Heart right ventricle (tissue), 16 donors: ENCODE data around the gene TRIM45. TPM values are rescaled to one million over a fixed set of nuclear protein-coding genes. Genes with fewer than 3 reads are reported as not detected.

ENCODE experiments used
- ATAC-seq, 8 donors: fragments of 200-7000 bp; cut with Tn5 transposase; one replicate each; pipeline ENCODE4 v1.9.1; 2020; ENCODE audit warnings: mild to moderate bottlenecking in 8 of 8, moderate library complexity in 8 of 8, moderate number of reproducible peaks in 1 of 8
- DNase-seq, 2 donors: peaks; one replicate each; pipeline ENCODE4 v3.0.0-alpha.2; 2020
- H3K27ac ChIP-seq, 10 donors: fragments of 200-600 bp; sonication (generic) in 2 of 10; one replicate each; pipeline versions ENCODE4 v1.5.0 to v1.8.0; 2020 to 2022; ENCODE audit warnings: mild to moderate bottlenecking in 3 of 10
- H3K27me3 ChIP-seq, 7 donors: fragments of 200-600 bp; one replicate each; pipeline ENCODE4 v1.8.0; 2021 to 2022; ENCODE audit warnings: mild to moderate bottlenecking in 2 of 7
- H3K36me3 ChIP-seq, 9 donors: fragments of 200-600 bp; sonication (generic) in 1 of 9; one replicate each; pipeline versions ENCODE4 v1.5.0 to v1.8.0; 2020 to 2022; ENCODE audit warnings: mild to moderate bottlenecking in 2 of 9
- H3K4me1 ChIP-seq, 9 donors: fragments of 200-600 bp; sonication (generic) in 1 of 9; one replicate each; pipeline versions ENCODE4 v1.5.0 to v1.8.0; 2020 to 2022; ENCODE audit warnings: mild to moderate bottlenecking in 4 of 9
- H3K4me3 ChIP-seq, 10 donors: fragments of 200-600 bp; sonication (generic) in 2 of 10; one replicate each; pipeline versions ENCODE4 v1.5.0 to v1.8.0; 2020 to 2022; ENCODE audit warnings: mild to moderate bottlenecking in 7 of 10, moderate library complexity in 2 of 10
- H3K9me3 ChIP-seq, 11 donors: fragments of 200-600 bp in 10 of 11; sonication (generic) in 2 of 11; one replicate each; pipeline versions ENCODE4 v1.5.0 to v1.8.0; 2013 to 2022; ENCODE audit warnings: mild to moderate bottlenecking in 2 of 11, control low read depth in 1 of 11, moderate library complexity in 1 of 11
- WGBS, 2 donors: extraction: QIAGEN DNeasy Blood & Tissue Kit; methylation state at CpG; one replicate each; pipeline ENCODE4 v1.1.7; 2013; ENCODE audit warnings: inconsistent platforms in 1 of 2; 5-methylcytosine and 5-hydroxymethylcytosine counted together
- intact Hi-C, 10 donors: fragments of 100-400 bp; cut with DNase I; formaldehyde crosslinking; loops; one replicate each; pipeline versions ENCODE4 v1.11.1 to v1.14.2; 2022
- long read RNA-seq, 3 donors: library from polyadenylated mRNA; unstranded; transcript quantifications; one replicate each; pipeline ENCODE4 v2.0.0, GENCODE V29; 2020 to 2021
- polyA plus RNA-seq, 2 donors: library from polyadenylated mRNA; stranded (reverse); fragments of 200-250 nt; gene quantifications; one replicate each; pipeline ENCODE4 v1.2.3, GENCODE V29; 2013
- total RNA-seq, 10 donors: library from RNA; stranded (reverse); fragmentation: NEBNext Ultra II Directional in 3 of 10; extraction: Animal tissue kit (Norgen Biotek cat#: 25700) in 3 of 10; gene quantifications; one replicate each; pipeline versions ENCODE4 v1.2.1 to v1.2.4, GENCODE V29; 2021 to 2023
- TF ChIP-seq, protein P1 (sequence below), 9 donors: fragments of 200-600 bp; sonication (generic) in 2 of 9; IDR thresholded peaks; one replicate each; pipeline versions ENCODE4 v1.5.0 to v1.8.0; 2021 to 2022; ENCODE audit warnings: antibody characterized with exemption in 9 of 9, mild to moderate bottlenecking in 5 of 9, moderate library complexity in 1 of 9
- donor health status: Arrhythmogenic right ventricular cardiomyopathy.
- donor health status: ischemic (EF 13 %, LVEDD 7.1; RV severe dilation, severe dysfunction).
- donor health status: healthy with polysubstance abuse.
- donor health status: DM: no; HTN: yes; CAD: no.
- donor health status: DM: no; HTN: no; CAD: no.
- donor health status: ischemic (EF 25% LVEDD 6.9; RV normal size, moderate dysfunction).
- donor health status: ischemic (EF 25% LVEDD 5.7; RV mildly dilated, moderate dysfunction).
- donor health status: healthy.
- donor health status: DM: yes; HTN: yes; CAD: no.
- donor health status: Ischemic cardiomyopathy.
- donor health status: ischemic (EF 35%, LVEDD 5.7; RV mildly dilated, moderate dysfunction).
- donor health status: nonischemic (EF 11% LVEDD 7.7; RV severe dilation, severe dysfunction).
- donor health status: DM: yes; HTN: yes; CAD: no.
- donor health status: PGD.
- donor health status: ischemic (EF 29% LVEDD 5.4; RV normal size, mild dysfunction).
- donor health status: nonischemic (EF 23%, LVEDD 6.1; RV moderate dilation, normal function).

The TRIM45 gene, protein sequence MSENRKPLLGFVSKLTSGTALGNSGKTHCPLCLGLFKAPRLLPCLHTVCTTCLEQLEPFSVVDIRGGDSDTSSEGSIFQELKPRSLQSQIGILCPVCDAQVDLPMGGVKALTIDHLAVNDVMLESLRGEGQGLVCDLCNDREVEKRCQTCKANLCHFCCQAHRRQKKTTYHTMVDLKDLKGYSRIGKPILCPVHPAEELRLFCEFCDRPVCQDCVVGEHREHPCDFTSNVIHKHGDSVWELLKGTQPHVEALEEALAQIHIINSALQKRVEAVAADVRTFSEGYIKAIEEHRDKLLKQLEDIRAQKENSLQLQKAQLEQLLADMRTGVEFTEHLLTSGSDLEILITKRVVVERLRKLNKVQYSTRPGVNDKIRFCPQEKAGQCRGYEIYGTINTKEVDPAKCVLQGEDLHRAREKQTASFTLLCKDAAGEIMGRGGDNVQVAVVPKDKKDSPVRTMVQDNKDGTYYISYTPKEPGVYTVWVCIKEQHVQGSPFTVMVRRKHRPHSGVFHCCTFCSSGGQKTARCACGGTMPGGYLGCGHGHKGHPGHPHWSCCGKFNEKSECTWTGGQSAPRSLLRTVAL
- total RNA-seq (10 to 100 TPM in 8 of 10 donors, 1 to 10 TPM in 2; 7.5 to 21.6 (median 14.7) TPM), polyA plus RNA-seq (10 to 100 TPM in 1 of 2 donors, 1 to 10 TPM in 1; 1.3 to 21.1 TPM)
- long read RNA-seq, donor 1, transcript TRIM45-201 (6 exons, 3,515 nt) = major isoform, 10 of 16 reads
- long read RNA-seq, donor 1, partial matches to known transcripts = 6 of 16 reads
- long read RNA-seq, donor 1, other reads (novel, unspliced or antisense) = 0 of 16 reads
- long read RNA-seq, donor 2, transcript TRIM45-201 (6 exons, 3,515 nt) = major isoform, 20 of 31 reads
- long read RNA-seq, donor 2, partial matches to known transcripts = 5 of 31 reads
- long read RNA-seq, donor 2, other reads (novel, unspliced or antisense) = 6 of 31 reads
- long read RNA-seq, donor 3, transcript TRIM45-201 (6 exons, 3,515 nt) = major isoform, 7 of 35 reads
- long read RNA-seq, donor 3, partial matches to known transcripts = 2 of 35 reads
- long read RNA-seq, donor 3, other reads (novel, unspliced or antisense) = 26 of 35 reads

DNA sequence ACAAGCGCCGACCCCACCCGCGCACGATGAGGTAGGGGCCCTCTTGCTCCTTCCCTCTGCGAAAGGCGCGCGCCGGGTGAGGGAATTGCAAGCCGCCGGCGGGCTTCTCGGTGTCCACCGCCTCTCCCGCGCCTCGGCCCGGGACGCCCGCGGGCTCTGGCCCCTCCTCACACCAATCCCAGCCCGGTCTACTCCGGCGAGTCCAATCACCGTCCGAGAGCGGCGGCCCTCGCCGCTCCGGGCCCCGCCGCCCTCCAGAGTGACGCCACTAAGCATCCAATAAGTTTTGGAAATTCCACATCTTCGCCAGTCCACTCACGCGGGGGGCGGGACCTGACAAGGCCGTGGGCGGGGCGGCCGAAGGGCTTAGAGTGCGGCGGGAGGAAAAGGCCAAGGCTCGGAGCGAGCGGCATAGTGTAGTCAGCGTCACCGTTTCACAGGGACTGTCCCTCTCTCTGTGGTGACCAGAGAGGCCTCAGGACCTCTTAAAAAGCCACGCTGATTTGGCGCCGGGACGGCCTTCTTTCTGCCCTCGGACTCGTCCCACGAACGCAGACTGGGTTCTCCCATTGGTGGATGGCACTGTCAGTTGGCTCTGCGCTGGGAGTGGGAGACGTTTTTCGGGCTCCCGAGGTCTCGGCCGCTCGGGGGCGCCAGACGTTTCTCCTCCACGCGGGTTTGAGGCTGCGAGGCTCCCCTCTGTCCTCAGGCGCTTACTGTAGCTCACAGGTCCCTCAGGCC lies at the start of gene TRIM45:
Gene TRIM45 (minus strand): TSS at position 161 of the 741 bp plus-strand sequence. CDS start 548 bp downstream, outside the sequence.
- intact Hi-C loops = loop anchor here in 9 of 10 donors (5.0 to 10.0 kb wide), 9 partner anchors 47 to 549 kb away; partner anchors contain the start of genes MAN1A2 (in 2 of the 9), CD58 (in 1 of the 9) and TTF2 (in 1 of the 9)
- 0 to 1% methylated on average over 66 to 71 of the region's 71 CpGs for WGBS, 2 donors

DNA sequence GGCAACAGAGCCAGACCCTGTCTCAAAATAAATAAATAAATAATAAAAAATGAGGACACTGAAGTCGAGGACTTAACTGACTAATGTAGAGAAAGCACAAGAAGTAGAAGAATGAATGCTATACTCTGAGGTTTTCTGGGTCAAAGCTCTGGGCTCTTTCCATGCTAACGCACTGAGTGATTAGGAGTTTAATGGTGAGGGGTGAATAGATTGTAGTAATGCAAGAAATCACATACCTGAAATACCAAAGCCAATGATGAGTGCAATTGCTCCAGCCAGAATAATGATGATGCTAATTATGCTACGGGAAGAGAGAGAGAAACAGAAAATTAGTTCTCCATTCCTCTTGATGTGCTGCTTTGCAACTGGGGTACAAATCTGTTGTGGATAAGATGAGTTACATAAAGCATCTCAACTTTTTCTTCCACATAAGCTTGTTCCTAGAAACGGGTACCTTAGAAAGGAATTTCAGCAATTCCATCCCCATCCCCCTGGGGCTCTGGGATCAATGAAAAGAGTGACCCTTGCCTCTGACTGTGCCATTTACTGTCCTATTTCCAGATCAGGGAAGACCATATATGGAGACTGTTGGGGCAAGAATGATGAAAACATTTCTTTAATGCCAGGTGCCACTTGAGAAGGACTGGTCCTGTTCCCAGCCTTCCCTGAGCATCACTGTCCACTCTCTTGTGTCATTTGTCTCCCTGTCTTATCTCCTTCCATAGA lies 48.5 kb upstream of the TRIM45 start:
- intact Hi-C loops = no loop called here
- Histone ChIP-seq H3K27ac (no peak overlapping the region), H3K9me3 (no peaks in the 10 kb centered on the region), H3K27me3 (no peaks in the 10 kb centered on the region), H3K4me1 (peaks cover 0 to 17% (median 0%) of the 10 kb centered on the region in 9 donors), H3K36me3 (no peaks in the 10 kb centered on the region), H3K4me3 (no peak overlapping the region)
- no peak for DNase-seq
- ATAC-seq = no peak
- TF ChIP-seq, protein P1, sequence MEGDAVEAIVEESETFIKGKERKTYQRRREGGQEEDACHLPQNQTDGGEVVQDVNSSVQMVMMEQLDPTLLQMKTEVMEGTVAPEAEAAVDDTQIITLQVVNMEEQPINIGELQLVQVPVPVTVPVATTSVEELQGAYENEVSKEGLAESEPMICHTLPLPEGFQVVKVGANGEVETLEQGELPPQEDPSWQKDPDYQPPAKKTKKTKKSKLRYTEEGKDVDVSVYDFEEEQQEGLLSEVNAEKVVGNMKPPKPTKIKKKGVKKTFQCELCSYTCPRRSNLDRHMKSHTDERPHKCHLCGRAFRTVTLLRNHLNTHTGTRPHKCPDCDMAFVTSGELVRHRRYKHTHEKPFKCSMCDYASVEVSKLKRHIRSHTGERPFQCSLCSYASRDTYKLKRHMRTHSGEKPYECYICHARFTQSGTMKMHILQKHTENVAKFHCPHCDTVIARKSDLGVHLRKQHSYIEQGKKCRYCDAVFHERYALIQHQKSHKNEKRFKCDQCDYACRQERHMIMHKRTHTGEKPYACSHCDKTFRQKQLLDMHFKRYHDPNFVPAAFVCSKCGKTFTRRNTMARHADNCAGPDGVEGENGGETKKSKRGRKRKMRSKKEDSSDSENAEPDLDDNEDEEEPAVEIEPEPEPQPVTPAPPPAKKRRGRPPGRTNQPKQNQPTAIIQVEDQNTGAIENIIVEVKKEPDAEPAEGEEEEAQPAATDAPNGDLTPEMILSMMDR (IDR thresholded peaks at IDR 0.05) = no peak
- WGBS, 2 donors = 81 to 82% methylated on average over 4 of the region's 4 CpGs

More for the DNA sequence above, at the start of gene TRIM45:
- DNase-seq (peak; percentile 96 to 98), ATAC-seq (peak; percentile 97 to 99 (median 98))
- Histone ChIP-seq H3K4me1 (peaks cover 0 to 43% (median 25%) of the 10 kb centered on the region in 9 donors), H3K4me3 (peak within 1 kb of the TSS; percentile 46 to 89 (median 72)), H3K27ac (peak within 1 kb of the TSS; percentile 80 to 97 (median 93)), H3K36me3 (peaks cover 0 to 4% (median 0%) of the 10 kb centered on the region in 9 donors), H3K27me3 (no peaks in the 10 kb centered on the region), H3K9me3 (no peaks in the 10 kb centered on the region)
- TF ChIP-seq, protein P1 (IDR thresholded peaks at IDR 0.05) = peak; percentile 55 to 98 (median 79)

DNA sequence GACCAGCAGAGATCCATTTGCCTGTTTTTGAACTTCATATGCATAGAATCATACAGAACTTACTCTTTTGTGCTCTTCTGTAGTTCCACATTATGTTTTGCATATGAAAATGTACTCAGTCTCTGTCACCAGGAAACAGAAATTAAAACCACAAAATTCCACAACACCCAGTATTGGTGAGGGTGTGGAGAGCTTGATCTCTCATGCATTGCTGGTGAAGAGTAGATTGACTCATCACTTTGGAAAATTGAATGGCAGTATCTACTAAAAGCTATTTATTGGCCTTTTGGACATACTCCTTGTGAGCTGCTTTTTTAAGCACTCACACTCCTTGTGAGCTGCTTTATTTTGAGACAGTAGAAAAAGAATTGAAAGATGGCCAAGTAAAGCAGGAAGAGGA lies 45.9 kb upstream of the TRIM45 start:
- no peak for DNase-seq
- TF ChIP-seq, protein P1 (IDR thresholded peaks at IDR 0.05) = no peak
- H3K4me3 ChIP-seq = no peak overlapping the region
- no peak overlapping the region for H3K27ac ChIP-seq
- ATAC-seq = no peak
- no peaks in the 10 kb centered on the region for H3K36me3 ChIP-seq
- peaks cover 0 to 12% (median 4%) of the 10 kb centered on the region in 9 donors for H3K4me1 ChIP-seq
- no peaks in the 10 kb centered on the region for H3K27me3 ChIP-seq
- no peaks in the 10 kb centered on the region for H3K9me3 ChIP-seq
- intact Hi-C loops = no loop called here
